IMR-90 (cell line): Measurements from ENCODE around the gene SAMD15. TPM values are rescaled to one million over a fixed set of nuclear protein-coding genes. Genes with fewer than 3 reads are reported as not detected.

Experiments used
- ATAC-seq: fragments of 200-7000 bp; cut with Tn5 transposase; 2 replicates; pipeline ENCODE4 v1.9.1; 2020; ENCODE audit warnings: low read depth, mild to moderate bottlenecking, moderate library complexity
- BruUV-seq: library from RNA; stranded (reverse); fragments of 400-500 nt; replicated peaks from 2 replicates; lab custom pipeline; 2021; lab: Mats Ljungman, UMichigan
- CTCF ChIA-PET: fragments of 300-600 bp; formaldehyde crosslinking; extraction: SDS; loops from one replicate; lab custom pipeline; 2021; ENCODE audit warnings: antibody characterized with exemption; lab: Yijun Ruan, JAX
- POLR2A ChIA-PET: fragments of 300-600 bp; sonication (Branson Sonifier 250); formaldehyde crosslinking; loops from one replicate; lab custom pipeline; 2022; ENCODE audit warnings: antibody characterized with exemption; ENCODE audit not compliant: unreplicated experiment; lab: Charles Lee
- DNase-seq: peaks from one replicate; pipeline ENCODE4 v3.0.0; 2013
- H2AFZ ChIP-seq: replicated peaks from 2 replicates; pipeline ENCODE3; 2013; ENCODE audit warnings: low read length, mild to moderate bottlenecking; ENCODE audit not compliant: poor library complexity
- H2AK5ac ChIP-seq: 2 replicates; pipeline ENCODE4 v1.6.1; 2013; ENCODE audit warnings: low read depth, low read length, inconsistent platforms
- H2AK9ac ChIP-seq: replicated peaks from 2 replicates; pipeline ENCODE3; 2013; ENCODE audit warnings: mild to moderate bottlenecking, low read depth, low read length, moderate library complexity; ENCODE audit not compliant: poor library complexity
- H2BK120ac ChIP-seq: 2 replicates; pipeline ENCODE4 v1.6.1; 2013; ENCODE audit warnings: low read depth, low read length, inconsistent platforms
- H2BK15ac ChIP-seq: 3 replicates; pipeline ENCODE4 v1.6.1; 2013; ENCODE audit warnings: low read depth, low read length, inconsistent platforms
- H2BK20ac ChIP-seq: 2 replicates; pipeline ENCODE4 v1.6.1; 2013; ENCODE audit warnings: low read depth, mild to moderate bottlenecking, inconsistent platforms, low read length, moderate library complexity
- H2BK5ac ChIP-seq: 2 replicates; pipeline ENCODE4 v1.6.1; 2013; ENCODE audit warnings: mild to moderate bottlenecking, low read depth, low read length, inconsistent platforms; ENCODE audit not compliant: poor library complexity, severe bottlenecking
- H3K14ac ChIP-seq: replicated peaks from 2 replicates; pipeline ENCODE4 v1.6.1; 2013; ENCODE audit warnings: low read depth, low read length, inconsistent platforms
- H3K18ac ChIP-seq: 2 replicates; pipeline ENCODE4 v1.6.1; 2013; ENCODE audit warnings: low read depth, low read length, control low read depth
- H3K23ac ChIP-seq: 2 replicates; pipeline ENCODE4 v1.6.1; 2013; ENCODE audit warnings: low read depth, low read length, inconsistent platforms
- H3K27ac ChIP-seq: 2 replicates; pipeline ENCODE4 v1.5.1; 2013; ENCODE audit warnings: mild to moderate bottlenecking, control low read depth, low read length; ENCODE audit not compliant: insufficient read depth
- H3K27me3 ChIP-seq: 2 replicates; pipeline ENCODE4 v1.6.1; 2013; ENCODE audit warnings: low read length; ENCODE audit not compliant: control insufficient read depth, insufficient read depth
- H3K36me3 ChIP-seq: 2 replicates; pipeline ENCODE4 v1.6.1; 2013; ENCODE audit warnings: low read length, mixed read lengths; ENCODE audit not compliant: control insufficient read depth, insufficient read depth
- H3K4ac ChIP-seq: 2 replicates; pipeline ENCODE4 v1.6.1; 2013; ENCODE audit warnings: low read depth, low read length, inconsistent platforms
- H3K4me1 ChIP-seq: 2 replicates; pipeline ENCODE4 v1.6.1; 2013; ENCODE audit warnings: low read length, mixed read lengths; ENCODE audit not compliant: control insufficient read depth, insufficient read depth
- H3K4me2 ChIP-seq: 2 replicates; pipeline ENCODE4 v1.6.1; 2013; ENCODE audit warnings: low read depth, mild to moderate bottlenecking, control low read depth, low read length, moderate library complexity
- H3K4me3 ChIP-seq: 2 replicates; pipeline ENCODE4 v1.5.1; 2013; ENCODE audit warnings: low read depth, mild to moderate bottlenecking, control low read depth, low read length, moderate library complexity; ENCODE audit not compliant: insufficient read depth
- H3K56ac ChIP-seq: 2 replicates; pipeline ENCODE4 v1.6.1; 2013; ENCODE audit warnings: low read length, inconsistent platforms; ENCODE audit not compliant: insufficient read depth; ENCODE audit errors: extremely low read depth
- H3K79me1 ChIP-seq, 2 experiments: 2 replicates each; pipeline ENCODE4 v1.6.1; 2013; ENCODE audit warnings: low read length in 2 of 2, inconsistent platforms in 1 of 2, low read depth in 1 of 2
- H3K9ac ChIP-seq: 2 replicates; pipeline ENCODE4 v1.6.1; 2013; ENCODE audit warnings: low read depth, low read length, control low read depth
- H3K9me1 ChIP-seq: 2 replicates; pipeline ENCODE4 v1.6.1; 2013; ENCODE audit warnings: low read length, inconsistent platforms; ENCODE audit not compliant: insufficient read depth
- H3K9me3 ChIP-seq: 2 replicates; pipeline ENCODE4 v1.6.1; 2013; ENCODE audit warnings: low read length; ENCODE audit not compliant: control insufficient read depth, insufficient read depth
- H4K20me1 ChIP-seq: 2 replicates; pipeline ENCODE4 v1.6.1; 2013; ENCODE audit warnings: low read length, inconsistent platforms; ENCODE audit not compliant: insufficient read depth
- H4K5ac ChIP-seq: 2 replicates; pipeline ENCODE4 v1.6.1; 2013; ENCODE audit warnings: mild to moderate bottlenecking, low read depth, low read length, control low read depth
- H4K8ac ChIP-seq, 2 experiments: 2 replicates each; pipeline ENCODE4 v1.6.1; 2013; ENCODE audit warnings: low read depth in 2 of 2, low read length in 2 of 2, control low read depth in 1 of 2, inconsistent platforms in 1 of 2
- H4K91ac ChIP-seq: 2 replicates; pipeline ENCODE4 v1.6.1; 2013; ENCODE audit warnings: low read depth, low read length, inconsistent platforms; ENCODE audit not compliant: insufficient read depth
- BHLHE40 ChIP-seq: fragments of 150-350 bp; IDR thresholded peaks from 2 replicates; pipeline ENCODE4 v1.6.1; 2016; ENCODE audit warnings: mild to moderate bottlenecking, low read depth, low read length
- CEBPB ChIP-seq: IDR thresholded peaks from 2 replicates; pipeline ENCODE4 v1.6.1; 2012; ENCODE audit warnings: low read depth, low read length, improper control_type of control experiment
- CHD1 ChIP-seq: IDR thresholded peaks from 2 replicates; pipeline ENCODE4 v1.6.1; 2012; ENCODE audit warnings: low read depth, low read length, improper control_type of control experiment
- CTCF ChIP-seq: conservative IDR thresholded peaks from 2 replicates; pipeline ENCODE4 v1.5.1; 2012; ENCODE audit warnings: mild to moderate bottlenecking, low read depth, low read length, improper control_type of control experiment
- ELK1 ChIP-seq: fragments of 150-350 bp; IDR thresholded peaks from 2 replicates; pipeline ENCODE4 v1.6.1; 2016; ENCODE audit warnings: low read depth, mild to moderate bottlenecking, low read length, moderate library complexity, borderline replicate concordance
- FOS ChIP-seq: fragments of 150-350 bp; IDR thresholded peaks from 2 replicates; pipeline ENCODE4 v1.6.1; 2016; ENCODE audit warnings: low read depth, low read length
- MAFK ChIP-seq: IDR thresholded peaks from 2 replicates; pipeline ENCODE4 v1.6.1; 2012; ENCODE audit warnings: low read depth, low read length, improper control_type of control experiment
- MAZ ChIP-seq: IDR thresholded peaks from 2 replicates; pipeline ENCODE4 v1.6.1; 2012; ENCODE audit warnings: low read depth, mild to moderate bottlenecking, low read length, improper control_type of control experiment, moderate library complexity, borderline replicate concordance
- MXI1 ChIP-seq: IDR thresholded peaks from 2 replicates; pipeline ENCODE4 v1.6.1; 2012; ENCODE audit warnings: low read depth, mild to moderate bottlenecking, low read length, moderate library complexity, borderline replicate concordance
- NFE2L2 ChIP-seq: fragments of 150-350 bp; IDR thresholded peaks from 2 replicates; pipeline ENCODE4 v1.6.1; 2016; ENCODE audit warnings: low read depth, mild to moderate bottlenecking, low read length
- POLR2A ChIP-seq: IDR thresholded peaks from 2 replicates; pipeline ENCODE4 v1.6.1; 2012; ENCODE audit warnings: mild to moderate bottlenecking, low read depth, low read length
- RAD21 ChIP-seq: IDR thresholded peaks from 2 replicates; pipeline ENCODE4 v1.6.1; 2012; ENCODE audit warnings: low read length, improper control_type of control experiment
- RCOR1 ChIP-seq: IDR thresholded peaks from 2 replicates; pipeline ENCODE4 v1.6.1; 2012; ENCODE audit warnings: mild to moderate bottlenecking, low read length, improper control_type of control experiment; ENCODE audit not compliant: insufficient replicate concordance
- RFX5 ChIP-seq: IDR thresholded peaks from 2 replicates; pipeline ENCODE4 v1.8.0; 2012; ENCODE audit warnings: low read depth, mild to moderate bottlenecking, low read length, moderate library complexity
- SMC3 ChIP-seq: fragments of 150-350 bp; IDR thresholded peaks from 2 replicates; pipeline ENCODE4 v1.6.1; 2016; ENCODE audit warnings: low read depth, mild to moderate bottlenecking, antibody characterized with exemption, low read length, moderate library complexity
- USF2 ChIP-seq: fragments of 150-350 bp; IDR thresholded peaks from 2 replicates; pipeline ENCODE4 v1.6.1; 2017; ENCODE audit warnings: mild to moderate bottlenecking, antibody characterized with exemption, low read length, low read depth
- WGBS, 2 experiments: methylation state at CpG; one replicate each; pipeline versions ENCODE4 v1.1.5 to v1.1.7; 2013; ENCODE audit warnings: missing lambda C conversion rate in 2 of 2; ENCODE audit not compliant: insufficient read length in 1 of 2; ENCODE audit errors: extremely low coverage in 2 of 2; 5-methylcytosine and 5-hydroxymethylcytosine counted together
- dilution Hi-C: fragments of 300-500 bp; cut with HindIII; formaldehyde crosslinking; loops from one replicate; pipeline ENCODE4 v1.14.3; 2018; ENCODE audit warnings: low sequenced_read_pairs; ENCODE audit not compliant: unreplicated experiment
- in situ Hi-C: fragments of 300-500 bp; cut with MboI; formaldehyde crosslinking; loops from 3 replicates; pipeline ENCODE4 v1.14.3; 2019; ENCODE audit warnings: low sequenced_read_pairs, inconsistent platforms, mixed read lengths
- intact Hi-C: fragments of 100-400 bp; cut with micrococcal nuclease; formaldehyde crosslinking; loops from 2 replicates; pipeline ENCODE4 v1.10.0; 2022
- polyA plus RNA-seq, 3 experiments: library from polyadenylated mRNA; depleted of rRNA; stranded (reverse); fragments of >200 nt; gene quantifications; 2 replicates each; pipeline ENCODE4 v1.2.3, GENCODE V29; 2012; ENCODE audit warnings: low replicate concordance in 1 of 3
- total RNA-seq: library from RNA; depleted of rRNA; stranded (reverse); fragments of >200 nt; gene quantifications from 2 replicates; pipeline ENCODE4 v1.2.3, GENCODE V29; 2012

SAMD15 gene
- total and polyA plus RNA-seq, 2 of the 4 experiments (the other 2 are of a cell fraction) = 0.68 to 1.3 TPM

- Histone ChIP-seq H3K4me1 (no peaks in the 10 kb centered on the region; the same call in 1 of the 2 replicates), H2AK9ac (no peak overlapping the region), H3K14ac (no peak overlapping the region), H3K56ac (no peak overlapping the region), H3K36me3 (no peaks in the 10 kb centered on the region), H4K20me1 (no peaks in the 10 kb centered on the region), H3K79me1 (no peaks in the 10 kb centered on the region; a peak in 1 of 4 replicates), H2AK5ac (no peak overlapping the region), H4K91ac (no peak overlapping the region), H2BK120ac (no peak overlapping the region), H3K23ac (no peak overlapping the region), H4K8ac (no peak overlapping the region), H3K4me2 (no peak overlapping the region), H3K27me3 (no peaks in the 10 kb centered on the region), H3K27ac (no peak overlapping the region), H2BK15ac (no peak overlapping the region), H3K4ac (no peak overlapping the region), H3K9me1 (no peaks in the 10 kb centered on the region), H2AFZ (no peak overlapping the region), H3K9me3 (no peaks in the 10 kb centered on the region), H3K18ac (no peak overlapping the region), H2BK5ac (no peak overlapping the region), H4K5ac (no peak overlapping the region), H3K4me3 (no peak overlapping the region), H2BK20ac (no peak overlapping the region), H3K9ac (no peak overlapping the region)
- DNase-seq = no peak
- no CpG with 5 or more reads among the region's 1 CpG for WGBS, 2 experiments
- CTCF ChIA-PET = no interaction called here
- POLR2A ChIA-PET = no interaction called here
- intact Hi-C loops (no loop called here), dilution Hi-C loops (no loop called here), in situ Hi-C loops (no loop called here)
- no peak for ATAC-seq
- TF ChIP-seq CHD1 = no peak
- no peak for TF ChIP-seq ELK1
- no peak for TF ChIP-seq FOS
- no peak for TF ChIP-seq CEBPB
- no peak for TF ChIP-seq RFX5
- no peak for TF ChIP-seq RAD21
- TF ChIP-seq RCOR1 = no peak
- no peak for TF ChIP-seq MXI1
- no peak for TF ChIP-seq SMC3
- no peak for TF ChIP-seq MAFK
- TF ChIP-seq BHLHE40 = no peak
- no peak for TF ChIP-seq NFE2L2
- TF ChIP-seq POLR2A = no peak
- TF ChIP-seq USF2 = no peak
- TF ChIP-seq CTCF = no peak
- no peak for TF ChIP-seq MAZ
- no TSS peak for BruUV-seq
Observed at GRCh38 chr14:77359626-77360025, 17.6 kb upstream of the SAMD15 start.
